ENCODE measurements around the gene TOMM22. TPM values are rescaled to one million over a fixed set of nuclear protein-coding genes. Genes with fewer than 3 reads are reported as not detected.
A peak's percentile ranks its signal among the peaks of the same experiment; 100 is the strongest.

Gene TOMM22
- total and polyA plus RNA-seq, 7 donors = 37.7 to 65.2 (median 50.2) TPM

DNA sequence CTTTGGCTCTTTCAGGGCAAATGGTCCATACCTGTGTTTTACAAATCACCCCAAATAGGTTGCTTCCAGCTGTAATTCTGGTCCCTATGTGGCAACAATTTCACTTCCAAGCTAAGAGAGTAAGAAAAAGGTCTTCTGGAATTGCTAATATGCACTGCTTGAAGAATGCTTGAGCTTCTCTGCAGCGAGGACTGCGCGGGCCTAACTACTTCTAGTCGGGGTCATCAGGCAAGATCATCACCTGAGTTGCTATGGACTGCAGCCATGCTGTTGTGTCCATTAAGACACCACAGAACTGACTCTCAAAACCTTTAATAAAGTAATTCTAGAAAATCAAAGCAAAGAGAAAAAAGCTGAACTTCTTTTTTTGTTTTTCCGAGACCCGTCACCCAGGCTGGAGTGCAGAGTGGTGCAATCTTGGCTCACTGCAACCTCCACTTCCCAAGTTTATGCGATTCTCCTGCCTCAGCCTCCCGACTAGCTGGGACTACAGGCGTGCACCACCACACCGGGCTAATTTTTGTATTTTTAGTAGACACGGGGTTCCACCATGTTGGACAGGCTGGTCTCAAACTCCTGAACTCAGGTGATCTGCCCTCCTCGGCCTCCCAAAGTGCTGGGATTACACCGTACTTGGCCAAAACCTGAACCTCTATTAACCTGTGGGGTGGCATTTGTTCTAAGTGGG is 16.8 kb downstream of the TOMM22 start:
- H3K4me1 ChIP-seq = peaks cover 0 to 53% (median 50%) of the 10 kb centered on the region in 4 donors
- intact Hi-C loops (cut with DNase I) = no loop called here
- WGBS, 2 donors = 93 to 95% methylated on average over 13 of the region's 13 CpGs
- H3K27me3 ChIP-seq = no peaks in the 10 kb centered on the region
- peak; percentile 55 for DNase-seq
- peak overlapping the region in 2 of 4 donors; percentile 72 to 98 for H3K4me3 ChIP-seq
- H3K9me3 ChIP-seq = no peaks in the 10 kb centered on the region
- TF ChIP-seq, protein P1, sequence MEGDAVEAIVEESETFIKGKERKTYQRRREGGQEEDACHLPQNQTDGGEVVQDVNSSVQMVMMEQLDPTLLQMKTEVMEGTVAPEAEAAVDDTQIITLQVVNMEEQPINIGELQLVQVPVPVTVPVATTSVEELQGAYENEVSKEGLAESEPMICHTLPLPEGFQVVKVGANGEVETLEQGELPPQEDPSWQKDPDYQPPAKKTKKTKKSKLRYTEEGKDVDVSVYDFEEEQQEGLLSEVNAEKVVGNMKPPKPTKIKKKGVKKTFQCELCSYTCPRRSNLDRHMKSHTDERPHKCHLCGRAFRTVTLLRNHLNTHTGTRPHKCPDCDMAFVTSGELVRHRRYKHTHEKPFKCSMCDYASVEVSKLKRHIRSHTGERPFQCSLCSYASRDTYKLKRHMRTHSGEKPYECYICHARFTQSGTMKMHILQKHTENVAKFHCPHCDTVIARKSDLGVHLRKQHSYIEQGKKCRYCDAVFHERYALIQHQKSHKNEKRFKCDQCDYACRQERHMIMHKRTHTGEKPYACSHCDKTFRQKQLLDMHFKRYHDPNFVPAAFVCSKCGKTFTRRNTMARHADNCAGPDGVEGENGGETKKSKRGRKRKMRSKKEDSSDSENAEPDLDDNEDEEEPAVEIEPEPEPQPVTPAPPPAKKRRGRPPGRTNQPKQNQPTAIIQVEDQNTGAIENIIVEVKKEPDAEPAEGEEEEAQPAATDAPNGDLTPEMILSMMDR (IDR thresholded peaks at IDR 0.05) = no peak
- TF ChIP-seq EP300 (IDR thresholded peaks at IDR 0.05) (no peak), POLR2A (IDR thresholded peaks at IDR 0.05) (no peak), POLR2AphosphoS5 (IDR thresholded peaks at IDR 0.05) (no peak)
- H3K27ac ChIP-seq = peak overlapping the region; percentile 91 to 100 (median 99)
- peaks cover 0 to 6% (median 0%) of the 10 kb centered on the region in 4 donors for H3K36me3 ChIP-seq

DNA sequence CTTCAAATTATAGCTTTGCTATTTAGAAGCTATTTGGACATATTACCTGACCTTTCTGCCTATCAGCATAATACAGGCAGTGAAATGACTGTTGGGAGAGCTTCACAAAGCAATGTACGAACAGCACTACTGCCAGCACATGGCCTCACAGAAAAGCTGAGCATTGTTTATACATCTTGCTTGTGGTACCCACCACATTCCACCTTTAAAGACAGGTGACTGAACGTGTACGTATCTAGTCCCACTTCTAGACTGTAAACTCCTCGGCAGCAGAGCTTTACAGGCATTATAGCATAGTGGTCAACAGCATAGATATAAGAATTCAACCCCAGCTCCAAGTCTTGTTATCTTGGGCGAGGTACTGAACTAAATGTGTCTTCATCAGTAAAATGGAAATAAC is 17.4 kb downstream of the TOMM22 start:
- peaks cover 0 to 53% (median 50%) of the 10 kb centered on the region in 4 donors for H3K4me1 ChIP-seq
- TF ChIP-seq POLR2AphosphoS5 (IDR thresholded peaks at IDR 0.05) (no peak), POLR2A (IDR thresholded peaks at IDR 0.05) (no peak), EP300 (IDR thresholded peaks at IDR 0.05) (no peak)
- TF ChIP-seq, protein P1 (IDR thresholded peaks at IDR 0.05) = no peak
- peak overlapping the region; percentile 72 to 98 (median 88) for H3K4me3 ChIP-seq
- no peaks in the 10 kb centered on the region for H3K9me3 ChIP-seq
- H3K36me3 ChIP-seq = peaks cover 0 to 4% (median 0%) of the 10 kb centered on the region in 4 donors
- 20 to 58% methylated on average over 5 of the region's 5 CpGs for WGBS, 2 donors
- no peaks in the 10 kb centered on the region for H3K27me3 ChIP-seq
- peak; percentile 19 for DNase-seq
- H3K27ac ChIP-seq = peak overlapping the region; percentile 91 to 100 (median 99)
- intact Hi-C loops (cut with DNase I) = no loop called here

DNA sequence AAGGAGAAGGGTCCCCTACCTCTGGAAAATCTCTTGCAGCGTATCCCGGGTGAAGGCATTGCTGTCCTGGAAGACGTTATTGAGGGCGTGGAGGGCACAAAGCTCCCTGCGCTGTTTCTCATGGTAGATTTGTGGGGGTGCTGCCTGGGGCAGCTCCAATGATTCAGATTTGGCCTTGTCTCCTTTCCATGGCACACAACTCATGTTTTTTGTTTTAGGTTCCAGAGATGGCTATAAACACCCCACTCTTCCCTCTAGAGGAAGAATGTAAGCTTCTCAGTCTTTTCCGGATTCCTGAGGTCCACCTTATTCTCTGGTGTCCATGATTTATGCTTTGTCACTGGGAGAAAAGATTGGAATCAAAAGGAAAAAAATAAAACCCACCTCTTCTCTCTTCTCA is 18.0 kb downstream of the TOMM22 start:
- intact Hi-C loops (cut with DNase I) = loop anchor here (2.0 to 5.0 kb wide), 2 partner anchors 55 to 618 kb away; partner anchors contain the start of genes RPL3 and SUN2
- H3K36me3 ChIP-seq = no peaks in the 10 kb centered on the region
- no peaks in the 10 kb centered on the region for H3K27me3 ChIP-seq
- H3K27ac ChIP-seq = peak overlapping the region; percentile 91 to 100 (median 99)
- peak; percentile 58 for DNase-seq
- H3K4me3 ChIP-seq = peak overlapping the region; percentile 72 to 98 (median 88)
- TF ChIP-seq, protein P1 (IDR thresholded peaks at IDR 0.05) = no peak
- no peak for TF ChIP-seq POLR2AphosphoS5 (IDR thresholded peaks at IDR 0.05)
- 8 to 47% methylated on average over 6 of the region's 6 CpGs for WGBS, 2 donors
- H3K9me3 ChIP-seq = no peaks in the 10 kb centered on the region
- H3K4me1 ChIP-seq = peaks cover 0 to 57% (median 53%) of the 10 kb centered on the region in 4 donors

DNA sequence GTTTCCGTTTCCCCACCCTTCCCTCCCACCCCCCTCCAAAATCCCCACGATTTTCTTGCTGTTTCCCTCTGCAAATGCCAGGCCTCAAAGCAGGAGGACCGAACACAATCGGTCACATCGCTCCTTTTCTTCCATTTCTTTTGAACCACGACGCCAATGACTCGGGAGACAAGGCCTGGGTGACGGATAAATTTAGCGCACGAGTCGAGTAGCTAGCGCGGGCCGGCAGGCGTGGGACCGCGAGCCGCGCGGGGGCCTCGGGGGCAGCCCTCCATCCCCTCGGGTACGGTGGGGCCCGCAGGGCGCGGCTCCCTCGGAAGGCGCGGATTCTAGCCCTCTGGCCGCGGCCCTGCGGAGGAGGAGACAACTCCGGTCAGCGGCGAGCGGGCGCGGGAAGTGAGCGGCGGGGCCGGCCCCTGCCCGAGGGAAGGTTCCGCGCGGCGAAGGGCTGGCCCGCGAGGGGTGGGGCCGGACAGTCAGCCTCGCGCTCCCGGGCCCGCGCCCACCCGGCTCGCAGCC is 18.6 kb downstream of the TOMM22 start:
- Histone ChIP-seq H3K27me3 (no peaks in the 10 kb centered on the region), H3K27ac (peak overlapping the region; percentile 91 to 100 (median 99)), H3K4me1 (peaks cover 0 to 61% (median 56%) of the 10 kb centered on the region in 4 donors), H3K9me3 (no peaks in the 10 kb centered on the region), H3K36me3 (no peaks in the 10 kb centered on the region), H3K4me3 (peak overlapping the region; percentile 72 to 98 (median 88))
- 0 to 1% methylated on average over 57 of the region's 57 CpGs for WGBS, 2 donors
- intact Hi-C loops (cut with DNase I) = loop anchor here (2.0 to 5.0 kb wide), 2 partner anchors 54 to 617 kb away; partner anchors contain the start of genes RPL3 and SUN2
- TF ChIP-seq POLR2A (IDR thresholded peaks at IDR 0.05) (no peak), EP300 (IDR thresholded peaks at IDR 0.05) (no peak), POLR2AphosphoS5 (IDR thresholded peaks at IDR 0.05) (no peak)
- TF ChIP-seq, protein P1 (IDR thresholded peaks at IDR 0.05) = no peak
- peak; percentile 83 for DNase-seq

All from sigmoid colon (tissue), 7 donors.